HepG2 (cell line): ENCODE results near the gene TEX9. TPM values are rescaled to one million over a fixed set of nuclear protein-coding genes. Genes with fewer than 3 reads are reported as not detected.
A peak's percentile ranks its signal among the peaks of the same experiment; 100 is the strongest.

Experiments used
- EHMT2 ChIP-seq: fragments of 200-600 bp; sonication (generic); IDR thresholded peaks from 2 replicates; pipeline ENCODE4 v1.7.0; 2017; ENCODE audit warnings: antibody characterized with exemption, low read depth, low read length, borderline replicate concordance
- EP300 ChIP-seq, 3 experiments: sonication (generic) in 1 of 3; formaldehyde crosslinking in 1 of 3; IDR thresholded peaks; 2 replicates each; pipeline versions ENCODE4 v1.5.1 to v1.6.1; 2011 to 2020; ENCODE audit warnings: low read depth in 2 of 3, low read length in 2 of 3, borderline replicate concordance in 1 of 3, improper control_type of control experiment in 1 of 3, mild to moderate bottlenecking in 1 of 3, missing genetic modification reagents in 1 of 3, moderate library complexity in 1 of 3
- FOXJ3 ChIP-seq: sonication (generic); formaldehyde crosslinking; IDR thresholded peaks from 2 replicates; pipeline ENCODE4 v1.4.0; 2020; ENCODE audit warnings: missing genetic modification reagents, mild to moderate bottlenecking, borderline replicate concordance
- GFI1 ChIP-seq: sonication (generic); formaldehyde crosslinking; IDR thresholded peaks from 2 replicates; pipeline ENCODE4 v1.5.0; 2020; ENCODE audit warnings: missing genetic modification reagents, mild to moderate bottlenecking, borderline replicate concordance
- GPN1 ChIP-seq: sonication (generic); formaldehyde crosslinking; IDR thresholded peaks from 2 replicates; pipeline ENCODE4 v1.5.1; 2020; ENCODE audit warnings: missing genetic modification reagents, borderline replicate concordance
- MEF2D ChIP-seq: sonication (generic); formaldehyde crosslinking; IDR thresholded peaks from 2 replicates; pipeline ENCODE4 v1.5.1; 2020; ENCODE audit warnings: mild to moderate bottlenecking, missing genetic modification reagents
- MYNN ChIP-seq: sonication (generic); formaldehyde crosslinking; IDR thresholded peaks from 2 replicates; pipeline ENCODE4 v1.4.0; 2020; ENCODE audit warnings: mild to moderate bottlenecking, low read depth, missing genetic modification reagents
- RAD51 ChIP-seq: fragments of 450-650 bp; IDR thresholded peaks from 2 replicates; pipeline ENCODE4 v1.6.1; 2016; ENCODE audit warnings: borderline replicate concordance
- SRSF1 ChIP-seq: fragments of 200-400 bp; formaldehyde crosslinking; optimal IDR thresholded peaks from 2 replicates; pipeline ENCODE3; 2017; ENCODE audit warnings: mild to moderate bottlenecking, low read depth, low read length, moderate library complexity
- TAF1 ChIP-seq: sonication (generic); formaldehyde crosslinking; IDR thresholded peaks from 2 replicates; pipeline ENCODE4 v1.4.0; 2020; ENCODE audit warnings: missing genetic modification reagents
- TRIM24 ChIP-seq: sonication (generic); formaldehyde crosslinking; IDR thresholded peaks from 2 replicates; pipeline ENCODE4 v1.8.0; 2022; ENCODE audit warnings: mild to moderate bottlenecking, missing genetic modification reagents
- ZFX ChIP-seq: sonication (generic); formaldehyde crosslinking; IDR thresholded peaks from 2 replicates; pipeline ENCODE4 v1.4.0; 2020; ENCODE audit warnings: mild to moderate bottlenecking, low read depth, missing genetic modification reagents, moderate library complexity
- ZNF138 ChIP-seq: sonication (generic); formaldehyde crosslinking; IDR thresholded peaks from 2 replicates; pipeline ENCODE4 v1.5.0; 2020; ENCODE audit warnings: mild to moderate bottlenecking, low read depth, missing genetic modification reagents
- ZNF282 ChIP-seq: fragments of 450-650 bp; IDR thresholded peaks from 2 replicates; pipeline ENCODE4 v1.6.1; 2018; ENCODE audit not compliant: partially characterized antibody
- ZNF44 ChIP-seq: sonication (generic); formaldehyde crosslinking; IDR thresholded peaks from 2 replicates; pipeline ENCODE4 v1.5.1; 2020; ENCODE audit warnings: mild to moderate bottlenecking, missing genetic modification reagents
- ZNF614 ChIP-seq: IDR thresholded peaks from 2 replicates; pipeline ENCODE4 v1.6.1; 2018; ENCODE audit warnings: missing biosample characterization, missing genetic modification reagents, inconsistent platforms, borderline replicate concordance
- ZNF839 ChIP-seq: sonication (generic); formaldehyde crosslinking; IDR thresholded peaks from 2 replicates; pipeline ENCODE4 v1.4.0; 2020; ENCODE audit warnings: missing genetic modification reagents, mild to moderate bottlenecking, borderline replicate concordance
- ZNF878 ChIP-seq: sonication (generic); formaldehyde crosslinking; IDR thresholded peaks from 2 replicates; pipeline ENCODE4 v1.8.1; 2023; ENCODE audit warnings: mild to moderate bottlenecking, missing genetic modification reagents, moderate library complexity
- polyA plus RNA-seq, 8 experiments: library from polyadenylated mRNA; depleted of rRNA in 3 of 8; stranded (reverse) in 7 of 8; unstranded in 1 of 8; fragments of >200 nt; fragmentation: Illumina TruSeq in 4 of 8; extraction: Trizol in 4 of 8; gene quantifications; 2 replicates each; pipeline versions ENCODE4 v1.2.1 to v1.2.3, GENCODE V29; 2011 to 2016; ENCODE audit warnings: low read depth in 4 of 8, missing spikeins in 1 of 8, mixed read lengths in 1 of 8; ENCODE audit not compliant: insufficient read depth in 1 of 8
- total RNA-seq, 5 experiments: library from RNA; depleted of rRNA; stranded (reverse); fragments of >200 nt; fragmentation: Illumina TruSeq; extraction: Trizol; gene quantifications; 2 replicates each; pipeline ENCODE4 v1.2.3, GENCODE V29; 2016; ENCODE audit warnings: low read depth in 1 of 5
- TF ChIP-seq, protein P1 (sequence below): sonication (generic); formaldehyde crosslinking; IDR thresholded peaks from 2 replicates; pipeline ENCODE4 v1.4.0; 2020; ENCODE audit warnings: missing genetic modification reagents, borderline replicate concordance
- TF ChIP-seq, protein P2 (sequence below): sonication (generic); formaldehyde crosslinking; IDR thresholded peaks from 2 replicates; pipeline ENCODE4 v1.5.0; 2020; ENCODE audit warnings: missing genetic modification reagents
- TF ChIP-seq, protein P3 (sequence below): sonication (generic); formaldehyde crosslinking; IDR thresholded peaks from 2 replicates; pipeline ENCODE4 v1.5.0; 2020; ENCODE audit warnings: mild to moderate bottlenecking, missing genetic modification reagents, borderline replicate concordance
- TF ChIP-seq, protein P4 (sequence below): IDR thresholded peaks from 2 replicates; pipeline ENCODE4 v1.6.1; 2016; ENCODE audit warnings: low read depth, borderline replicate concordance

TEX9 gene
- total and polyA plus RNA-seq, 2 of the 13 experiments (the other 11 are each of a cell fraction or from before 2014, with no cell fraction given) = 0.82 to 6.9 TPM

DNA sequence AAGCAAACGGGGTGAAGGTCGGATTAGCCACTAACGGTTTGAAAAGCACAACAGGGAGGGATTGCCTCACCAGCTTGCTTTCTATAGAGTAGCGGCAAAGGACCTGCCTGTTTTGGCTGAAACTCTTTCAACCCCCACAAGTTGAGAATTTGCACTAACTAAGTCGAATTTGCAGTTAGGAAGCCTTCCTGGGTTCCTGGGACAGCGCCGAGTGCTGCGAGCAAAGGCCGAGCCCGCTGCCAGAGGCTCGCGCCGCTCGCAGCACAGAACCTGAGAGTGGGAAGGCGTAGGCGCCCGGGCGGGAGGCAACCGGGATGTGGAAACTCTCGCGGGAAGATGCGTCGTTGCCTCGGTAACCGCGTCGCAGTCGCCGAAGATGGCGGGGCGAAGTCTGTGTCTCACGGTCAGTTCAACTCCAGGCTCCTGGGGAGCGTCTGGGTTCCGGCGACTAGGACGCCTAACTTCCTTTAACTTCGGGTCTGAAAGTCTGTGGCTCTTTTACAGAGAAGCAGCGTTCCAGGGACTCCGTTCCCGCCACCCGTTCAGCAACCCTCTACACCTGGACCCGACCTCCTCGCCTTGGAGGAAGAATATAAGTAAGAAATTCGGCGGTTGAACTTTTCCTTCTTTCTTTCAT lies at the start of gene TEX9 (continued):
- TF ChIP-seq EP300 (IDR thresholded peaks at IDR 0.05; ENCODE audit: low read depth in 2 of 2, low read length in 2 of 2) (no peak), EP300 (CRISPR knock-in tag; IDR thresholded peaks at IDR 0.05; ENCODE audit: borderline replicate concordance) (no peak), TRIM24 (CRISPR knock-in tag) (no peak), FOXJ3 (CRISPR knock-in tag) (no peak), GPN1 (no peak), EHMT2 (no peak; the same call in 1 of the 2 replicates), RAD51 (no peak), ZNF44 (CRISPR knock-in tag) (0 out of 2 replicates have a peak, but pooled peaks have one; percentile 75), ZFX (CRISPR knock-in tag) (peak; percentile 48), ZNF878 (0 out of 2 replicates have a peak, but pooled peaks have one; percentile 25), ZNF282 (no peak), GFI1 (no peak), SRSF1 (no peak), ZNF138 (CRISPR knock-in tag) (no peak), ZNF839 (CRISPR knock-in tag) (no peak), MEF2D (CRISPR knock-in tag) (0 out of 2 replicates have a peak, but pooled peaks have one; percentile 38), TAF1 (CRISPR knock-in tag) (peak; percentile 75), MYNN (CRISPR knock-in tag) (no peak), ZNF614 (no peak)
- TF ChIP-seq, protein P1, sequence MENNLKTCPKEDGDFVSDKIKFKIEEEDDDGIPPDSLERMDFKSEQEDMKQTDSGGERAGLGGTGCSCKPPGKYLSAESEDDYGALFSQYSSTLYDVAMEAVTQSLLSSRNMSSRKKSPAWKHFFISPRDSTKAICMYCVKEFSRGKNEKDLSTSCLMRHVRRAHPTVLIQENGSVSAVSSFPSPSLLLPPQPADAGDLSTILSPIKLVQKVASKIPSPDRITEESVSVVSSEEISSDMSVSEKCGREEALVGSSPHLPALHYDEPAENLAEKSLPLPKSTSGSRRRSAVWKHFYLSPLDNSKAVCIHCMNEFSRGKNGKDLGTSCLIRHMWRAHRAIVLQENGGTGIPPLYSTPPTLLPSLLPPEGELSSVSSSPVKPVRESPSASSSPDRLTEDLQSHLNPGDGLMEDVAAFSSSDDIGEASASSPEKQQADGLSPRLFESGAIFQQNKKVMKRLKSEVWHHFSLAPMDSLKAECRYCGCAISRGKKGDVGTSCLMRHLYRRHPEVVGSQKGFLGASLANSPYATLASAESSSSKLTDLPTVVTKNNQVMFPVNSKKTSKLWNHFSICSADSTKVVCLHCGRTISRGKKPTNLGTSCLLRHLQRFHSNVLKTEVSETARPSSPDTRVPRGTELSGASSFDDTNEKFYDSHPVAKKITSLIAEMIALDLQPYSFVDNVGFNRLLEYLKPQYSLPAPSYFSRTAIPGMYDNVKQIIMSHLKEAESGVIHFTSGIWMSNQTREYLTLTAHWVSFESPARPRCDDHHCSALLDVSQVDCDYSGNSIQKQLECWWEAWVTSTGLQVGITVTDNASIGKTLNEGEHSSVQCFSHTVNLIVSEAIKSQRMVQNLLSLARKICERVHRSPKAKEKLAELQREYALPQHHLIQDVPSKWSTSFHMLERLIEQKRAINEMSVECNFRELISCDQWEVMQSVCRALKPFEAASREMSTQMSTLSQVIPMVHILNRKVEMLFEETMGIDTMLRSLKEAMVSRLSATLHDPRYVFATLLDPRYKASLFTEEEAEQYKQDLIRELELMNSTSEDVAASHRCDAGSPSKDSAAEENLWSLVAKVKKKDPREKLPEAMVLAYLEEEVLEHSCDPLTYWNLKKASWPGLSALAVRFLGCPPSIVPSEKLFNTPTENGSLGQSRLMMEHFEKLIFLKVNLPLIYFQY (CRISPR knock-in tag) = no peak
- TF ChIP-seq, protein P2, sequence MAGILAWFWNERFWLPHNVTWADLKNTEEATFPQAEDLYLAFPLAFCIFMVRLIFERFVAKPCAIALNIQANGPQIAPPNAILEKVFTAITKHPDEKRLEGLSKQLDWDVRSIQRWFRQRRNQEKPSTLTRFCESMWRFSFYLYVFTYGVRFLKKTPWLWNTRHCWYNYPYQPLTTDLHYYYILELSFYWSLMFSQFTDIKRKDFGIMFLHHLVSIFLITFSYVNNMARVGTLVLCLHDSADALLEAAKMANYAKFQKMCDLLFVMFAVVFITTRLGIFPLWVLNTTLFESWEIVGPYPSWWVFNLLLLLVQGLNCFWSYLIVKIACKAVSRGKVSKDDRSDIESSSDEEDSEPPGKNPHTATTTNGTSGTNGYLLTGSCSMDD (CRISPR knock-in tag) = no peak
- TF ChIP-seq, protein P3, sequence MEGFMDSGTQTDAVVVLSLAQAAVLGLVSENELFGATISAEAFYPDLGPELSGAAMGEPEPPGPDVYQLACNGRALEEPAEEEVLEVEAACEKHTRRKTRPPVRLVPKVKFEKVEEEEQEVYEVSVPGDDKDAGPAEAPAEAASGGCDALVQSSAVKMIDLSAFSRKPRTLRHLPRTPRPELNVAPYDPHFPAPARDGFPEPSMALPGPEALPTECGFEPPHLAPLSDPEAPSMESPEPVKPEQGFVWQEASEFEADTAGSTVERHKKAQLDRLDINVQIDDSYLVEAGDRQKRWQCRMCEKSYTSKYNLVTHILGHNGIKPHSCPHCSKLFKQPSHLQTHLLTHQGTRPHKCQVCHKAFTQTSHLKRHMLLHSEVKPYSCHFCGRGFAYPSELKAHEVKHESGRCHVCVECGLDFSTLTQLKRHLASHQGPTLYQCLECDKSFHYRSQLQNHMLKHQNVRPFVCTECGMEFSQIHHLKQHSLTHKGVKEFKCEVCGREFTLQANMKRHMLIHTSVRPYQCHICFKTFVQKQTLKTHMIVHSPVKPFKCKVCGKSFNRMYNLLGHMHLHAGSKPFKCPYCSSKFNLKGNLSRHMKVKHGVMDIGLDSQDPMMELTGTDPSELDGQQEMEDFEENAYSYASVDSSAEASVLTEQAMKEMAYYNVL = peak; percentile 50; the same call in 1 of the 2 replicates
- TF ChIP-seq, protein P4, sequence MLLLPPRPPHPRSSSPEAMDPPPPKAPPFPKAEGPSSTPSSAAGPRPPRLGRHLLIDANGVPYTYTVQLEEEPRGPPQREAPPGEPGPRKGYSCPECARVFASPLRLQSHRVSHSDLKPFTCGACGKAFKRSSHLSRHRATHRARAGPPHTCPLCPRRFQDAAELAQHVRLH (CRISPR knock-in tag) = peak; percentile 46; the same call in 1 of the 2 replicates
